GM12865 (cell line): Measurements from ENCODE around the gene TANGO2.

Experiments used
- DNase-seq: peaks from one replicate; pipeline ENCODE4 v3.0.0; 2010; ENCODE audit warnings: low read depth
- H3K4me3 ChIP-seq: 2 replicates; pipeline ENCODE4 v1.5.1; 2011; ENCODE audit warnings: mild to moderate bottlenecking, low read depth, low read length, control low read depth
- TF ChIP-seq, protein P1 (sequence below): IDR thresholded peaks from 2 replicates; pipeline ENCODE4 v1.5.1; 2011; ENCODE audit warnings: low read length, control low read depth, low read depth, inconsistent platforms; ENCODE audit not compliant: insufficient read depth; ENCODE audit errors: missing control alignments

Gene TANGO2

GRCh38 chr22:20107471-20107901 is 86.6 kb downstream of the TANGO2 start:
- TF ChIP-seq, protein P1, sequence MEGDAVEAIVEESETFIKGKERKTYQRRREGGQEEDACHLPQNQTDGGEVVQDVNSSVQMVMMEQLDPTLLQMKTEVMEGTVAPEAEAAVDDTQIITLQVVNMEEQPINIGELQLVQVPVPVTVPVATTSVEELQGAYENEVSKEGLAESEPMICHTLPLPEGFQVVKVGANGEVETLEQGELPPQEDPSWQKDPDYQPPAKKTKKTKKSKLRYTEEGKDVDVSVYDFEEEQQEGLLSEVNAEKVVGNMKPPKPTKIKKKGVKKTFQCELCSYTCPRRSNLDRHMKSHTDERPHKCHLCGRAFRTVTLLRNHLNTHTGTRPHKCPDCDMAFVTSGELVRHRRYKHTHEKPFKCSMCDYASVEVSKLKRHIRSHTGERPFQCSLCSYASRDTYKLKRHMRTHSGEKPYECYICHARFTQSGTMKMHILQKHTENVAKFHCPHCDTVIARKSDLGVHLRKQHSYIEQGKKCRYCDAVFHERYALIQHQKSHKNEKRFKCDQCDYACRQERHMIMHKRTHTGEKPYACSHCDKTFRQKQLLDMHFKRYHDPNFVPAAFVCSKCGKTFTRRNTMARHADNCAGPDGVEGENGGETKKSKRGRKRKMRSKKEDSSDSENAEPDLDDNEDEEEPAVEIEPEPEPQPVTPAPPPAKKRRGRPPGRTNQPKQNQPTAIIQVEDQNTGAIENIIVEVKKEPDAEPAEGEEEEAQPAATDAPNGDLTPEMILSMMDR: no peak
- no peak overlapping the region for H3K4me3 ChIP-seq
- no peak for DNase-seq

- TF ChIP-seq, protein P1: no peak
- no peak overlapping the region for H3K4me3 ChIP-seq
- DNase-seq: no peak
Observed at GRCh38 chr22:20107951-20108756, 87.2 kb downstream of the TANGO2 start.

GRCh38 chr22:20108757-20109230 is 87.9 kb downstream of the TANGO2 start:
- H3K4me3 ChIP-seq: no peak overlapping the region
- TF ChIP-seq, protein P1: no peak
- no peak for DNase-seq

GRCh38 chr22:20109411-20110358 is 88.8 kb downstream of the TANGO2 start:
- H3K4me3 ChIP-seq: no peak overlapping the region
- no peak for DNase-seq
- TF ChIP-seq, protein P1: no peak

DNA sequence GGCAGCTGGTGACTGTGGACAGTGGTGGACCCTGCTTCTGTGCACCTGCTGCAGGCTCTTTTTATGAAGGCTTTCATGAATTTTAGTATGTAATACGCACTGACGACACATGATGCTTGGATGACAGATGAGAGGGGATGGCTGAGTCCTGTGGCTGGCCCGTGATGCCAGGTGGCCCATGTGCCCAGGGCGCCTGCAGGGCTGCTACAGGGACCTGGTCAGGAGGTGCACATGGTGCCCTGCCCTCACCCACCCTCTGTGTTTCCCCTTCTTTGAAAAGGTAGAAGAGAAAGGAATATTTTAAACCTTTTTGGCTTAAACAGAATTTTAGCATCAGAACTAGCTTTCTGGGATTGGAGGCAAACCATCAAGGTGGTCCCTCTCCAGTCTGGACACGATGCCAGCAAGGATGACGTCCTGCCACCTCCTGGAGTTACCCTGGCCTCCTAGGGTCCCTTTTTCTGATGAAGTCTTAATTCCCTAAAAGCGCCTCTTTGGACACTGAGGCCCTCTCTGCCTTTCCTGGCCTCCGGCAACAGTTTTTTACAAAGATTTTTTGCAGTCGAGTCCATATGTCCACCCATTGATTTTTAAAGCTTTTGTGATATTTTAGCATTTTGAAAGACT is 89.6 kb downstream of the TANGO2 start:
- no peak overlapping the region for H3K4me3 ChIP-seq
- TF ChIP-seq, protein P1: no peak
- DNase-seq: no peak

DNA sequence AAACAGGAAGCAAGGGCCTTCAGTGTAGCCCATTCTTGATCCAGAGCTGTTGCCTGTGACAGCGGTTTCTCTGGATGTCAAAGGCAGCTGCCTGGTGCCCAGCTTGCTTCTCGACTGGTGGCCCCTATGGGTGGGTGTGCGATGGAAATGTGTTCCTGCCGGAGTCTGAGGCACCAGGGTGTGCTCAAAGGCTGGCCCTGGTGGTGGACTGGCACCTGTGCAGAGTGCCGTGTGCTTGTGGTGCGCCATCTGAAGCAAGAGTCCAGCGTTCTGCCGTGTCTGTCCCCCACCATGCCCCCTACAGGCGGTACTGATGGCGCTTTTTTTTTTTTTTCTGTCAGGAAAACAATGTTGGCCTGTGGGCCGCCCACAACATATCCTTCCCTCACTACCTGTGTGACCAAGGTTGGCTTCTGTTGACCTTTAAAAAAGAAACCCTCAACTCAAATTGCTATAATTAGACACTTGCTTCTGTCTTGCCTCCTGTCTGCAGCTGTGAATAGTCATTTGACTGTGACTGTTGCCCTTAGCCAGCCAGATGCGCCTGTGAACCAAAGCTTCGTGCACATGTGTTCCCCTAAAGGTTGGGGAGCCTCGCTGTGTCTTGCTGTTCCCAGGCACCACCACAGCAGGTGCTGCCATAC is 90.3 kb downstream of the TANGO2 start:
- TF ChIP-seq, protein P1: peak; percentile 45
- H3K4me3 ChIP-seq: no peak overlapping the region
- peak; percentile 62 for DNase-seq
